B cell (primary cell): Measurements from ENCODE around the gene EXOC6. TPM values are rescaled to one million over a fixed set of nuclear protein-coding genes. Genes with fewer than 3 reads are reported as not detected.

Experiments
- ATAC-seq: fragments of 200-7000 bp; cut with Tn5 transposase; one replicate; pipeline ENCODE4 v1.10.0; 2021; ENCODE audit warnings: low read depth, mild to moderate bottlenecking, moderate number of reproducible peaks, moderate library complexity
- CTCF ChIA-PET: fragments of 350-600 bp; sonication (Branson Sonifier 250); formaldehyde crosslinking; loops from one replicate; lab custom pipeline; 2021; ENCODE audit warnings: antibody characterized with exemption, inconsistent platforms; lab: Charles Lee
- POLR2A ChIA-PET: fragments of 350-600 bp; sonication (Branson Sonifier 250); formaldehyde crosslinking; loops from one replicate; lab custom pipeline; 2021; ENCODE audit warnings: antibody characterized with exemption; lab: Charles Lee
- DNase-seq: peaks from one replicate; pipeline ENCODE4 v3.0.0; 2013
- H2AFZ ChIP-seq: 2 replicates; pipeline ENCODE4 v1.6.1; 2012; ENCODE audit warnings: mild to moderate bottlenecking, low read depth, low read length; ENCODE audit not compliant: insufficient read depth, poor library complexity, severe bottlenecking
- H3K27ac ChIP-seq, 2 donors: 1 replicate in 1 of 2; 2 replicates in 1 of 2; pipeline ENCODE4 v1.5.1; 2012 to 2013; ENCODE audit warnings: low read length in 2 of 2, mild to moderate bottlenecking in 2 of 2, moderate library complexity in 1 of 2
- H3K27me3 ChIP-seq, 4 experiments: fragments of 200-600 bp in 1 of 4; sonication (generic) in 1 of 4; replicated peaks in 1 of 4; 1 replicate in 2 of 4; 2 replicates in 2 of 4; pipeline versions ENCODE4 v1.6.1 to v1.7.0; 2013 to 2016; ENCODE audit warnings: low read length in 3 of 4, mild to moderate bottlenecking in 2 of 4, mixed read lengths in 1 of 4, moderate library complexity in 1 of 4; ENCODE audit not compliant: insufficient read depth in 4 of 4, control insufficient read depth in 3 of 4; ENCODE audit errors: control extremely low read depth in 1 of 4
- H3K36me3 ChIP-seq, 2 experiments: replicated peaks in 1 of 2; 1 replicate in 1 of 2; 2 replicates in 1 of 2; pipeline versions ENCODE4 v1.6.1 to v1.7.1; 2013; ENCODE audit warnings: low read length in 1 of 2; ENCODE audit not compliant: insufficient read depth in 2 of 2, control insufficient read depth in 1 of 2; ENCODE audit errors: control extremely low read depth in 1 of 2, extremely low read depth in 1 of 2
- H3K4me1 ChIP-seq, 2 donors: fragments of 200-600 bp in 1 of 2; sonication (generic) in 1 of 2; 1 replicate in 1 of 2; 2 replicates in 1 of 2; pipeline versions ENCODE4 v1.5.1 to v1.6.1; 2013 to 2017; ENCODE audit warnings: low read length in 2 of 2; ENCODE audit not compliant: control insufficient read depth in 2 of 2, insufficient read depth in 2 of 2
- H3K4me2 ChIP-seq: replicated peaks from 2 replicates; pipeline ENCODE3; 2012; ENCODE audit warnings: mild to moderate bottlenecking, low read depth, low read length; ENCODE audit not compliant: poor library complexity, severe bottlenecking
- H3K4me3 ChIP-seq, 5 experiments: fragments of 200-600 bp in 1 of 5; sonication (generic) in 1 of 5; 1 replicate in 3 of 5; 2 replicates in 2 of 5; pipeline versions ENCODE4 v1.5.1 to v1.7.0; 2011 to 2016; ENCODE audit warnings: low read length in 4 of 5, mild to moderate bottlenecking in 4 of 5, low read depth in 2 of 5, control low read depth in 1 of 5, moderate library complexity in 1 of 5; ENCODE audit not compliant: insufficient read depth in 1 of 5; ENCODE audit errors: control extremely low read depth in 1 of 5, extremely low read depth in 1 of 5
- H3K79me2 ChIP-seq: fragments of 200-600 bp; sonication (generic); one replicate; pipeline ENCODE4 v1.6.0; 2016; ENCODE audit warnings: low read length; ENCODE audit not compliant: control insufficient read depth, insufficient read depth
- H3K9ac ChIP-seq: fragments of 200-600 bp; sonication (generic); 2 replicates; pipeline ENCODE4 v1.6.1; 2017; ENCODE audit warnings: mild to moderate bottlenecking, low read length, moderate library complexity
- H3K9me3 ChIP-seq, 3 donors: one replicate each; pipeline versions ENCODE4 v1.6.1 to v1.7.1; 2013; ENCODE audit warnings: low read length in 2 of 3; ENCODE audit not compliant: control insufficient read depth in 2 of 3, insufficient read depth in 1 of 3; ENCODE audit errors: control extremely low read depth in 1 of 3
- H4K20me1 ChIP-seq: 2 replicates; pipeline ENCODE4 v1.6.0; 2012; ENCODE audit warnings: mild to moderate bottlenecking, low read length; ENCODE audit not compliant: insufficient read depth, control insufficient read depth, poor library complexity, severe bottlenecking
- H3K27ac Mint-ChIP-seq: one replicate; pipeline ENCODE4 v1.8.0; 2021; ENCODE audit warnings: mixed read lengths
- H3K27me3 Mint-ChIP-seq: one replicate; pipeline ENCODE4 v1.8.0; 2021; ENCODE audit warnings: mixed read lengths
- H3K4me1 Mint-ChIP-seq: one replicate; pipeline ENCODE4 v1.8.0; 2021; ENCODE audit warnings: mixed read lengths
- H3K4me3 Mint-ChIP-seq: one replicate; pipeline ENCODE4 v1.8.0; 2021; ENCODE audit warnings: mixed read lengths
- H3K9me3 Mint-ChIP-seq: one replicate; pipeline ENCODE4 v1.8.0; 2022; ENCODE audit warnings: mixed read lengths; ENCODE audit not compliant: insufficient read depth
- EZH2 ChIP-seq: IDR thresholded peaks from 2 replicates; pipeline ENCODE4 v1.6.1; 2012; ENCODE audit warnings: borderline replicate concordance, low read depth, mild to moderate bottlenecking, moderate library complexity, low read length; ENCODE audit not compliant: insufficient read depth, poor library complexity, severe bottlenecking
- WGBS: methylation state at CpG from one replicate; pipeline ENCODE4 v1.1.5; 2013; ENCODE audit warnings: missing lambda C conversion rate; ENCODE audit not compliant: insufficient coverage; 5-methylcytosine and 5-hydroxymethylcytosine counted together
- intact Hi-C: fragments of 100-400 bp; cut with micrococcal nuclease; formaldehyde crosslinking; loops from one replicate; pipeline ENCODE4 v1.10.0; 2022
- polyA plus RNA-seq: library from polyadenylated mRNA; depleted of rRNA; stranded (reverse); fragments of >200 nt; gene quantifications from 2 replicates; pipeline ENCODE4 v1.2.3, GENCODE V29; 2012
- total RNA-seq, 2 donors: library from RNA; stranded (reverse); fragments of 120-200 nt in 1 of 2; gene quantifications; 1 replicate in 1 of 2; 2 replicates in 1 of 2; pipeline versions ENCODE4 v1.2.3 to v1.2.4, GENCODE V29; 2013 to 2022
- TF ChIP-seq, protein P1 (sequence below): fragments of 200-600 bp; IDR thresholded peaks from one replicate; pipeline ENCODE4 v1.8.0; 2022; ENCODE audit warnings: antibody characterized with exemption, mild to moderate bottlenecking

Gene EXOC6
- total and polyA plus RNA-seq, 2 donors (not counting 1 experiment from before 2014, with no cell fraction given), result 7.9 to 22.6 TPM

GRCh38 chr10:93090619-93091018 is 242.3 kb downstream of the EXOC6 start:
- Mint-ChIP-seq H3K4me3 (no peak overlapping the region), H3K27me3 (peaks cover 32% of the 10 kb centered on the region), H3K9me3 (no peaks in the 10 kb centered on the region), H3K27ac (no peak overlapping the region), H3K4me1 (peaks cover under 1% of the 10 kb centered on the region)
- no peak overlapping the region for H3K4me3 ChIP-seq
- H3K36me3 ChIP-seq, result no peaks in the 10 kb centered on the region
- no peaks in the 10 kb centered on the region for H3K79me2 ChIP-seq
- no peak overlapping the region for H3K27ac ChIP-seq
- no peak overlapping the region for H3K9ac ChIP-seq
- H3K4me2 ChIP-seq, result no peak overlapping the region
- H4K20me1 ChIP-seq, result no peaks in the 10 kb centered on the region
- CTCF ChIA-PET, result no interaction called here
- 69% methylated on average over 2 of the region's 2 CpGs for WGBS
- no peaks in the 10 kb centered on the region for H3K4me1 ChIP-seq
- POLR2A ChIA-PET, result no interaction called here
- no peaks in the 10 kb centered on the region for H3K27me3 ChIP-seq
- no peak for ATAC-seq
- no peak for TF ChIP-seq EZH2
- TF ChIP-seq, protein P1, sequence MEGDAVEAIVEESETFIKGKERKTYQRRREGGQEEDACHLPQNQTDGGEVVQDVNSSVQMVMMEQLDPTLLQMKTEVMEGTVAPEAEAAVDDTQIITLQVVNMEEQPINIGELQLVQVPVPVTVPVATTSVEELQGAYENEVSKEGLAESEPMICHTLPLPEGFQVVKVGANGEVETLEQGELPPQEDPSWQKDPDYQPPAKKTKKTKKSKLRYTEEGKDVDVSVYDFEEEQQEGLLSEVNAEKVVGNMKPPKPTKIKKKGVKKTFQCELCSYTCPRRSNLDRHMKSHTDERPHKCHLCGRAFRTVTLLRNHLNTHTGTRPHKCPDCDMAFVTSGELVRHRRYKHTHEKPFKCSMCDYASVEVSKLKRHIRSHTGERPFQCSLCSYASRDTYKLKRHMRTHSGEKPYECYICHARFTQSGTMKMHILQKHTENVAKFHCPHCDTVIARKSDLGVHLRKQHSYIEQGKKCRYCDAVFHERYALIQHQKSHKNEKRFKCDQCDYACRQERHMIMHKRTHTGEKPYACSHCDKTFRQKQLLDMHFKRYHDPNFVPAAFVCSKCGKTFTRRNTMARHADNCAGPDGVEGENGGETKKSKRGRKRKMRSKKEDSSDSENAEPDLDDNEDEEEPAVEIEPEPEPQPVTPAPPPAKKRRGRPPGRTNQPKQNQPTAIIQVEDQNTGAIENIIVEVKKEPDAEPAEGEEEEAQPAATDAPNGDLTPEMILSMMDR, result no peak
- no peak overlapping the region for H2AFZ ChIP-seq
- intact Hi-C loops, result no loop called here
- H3K9me3 ChIP-seq, result no peaks in the 10 kb centered on the region
- DNase-seq, result no peak

GRCh38 chr10:93091960-93092359 is 243.6 kb downstream of the EXOC6 start:
- TF ChIP-seq, protein P1, result no peak
- TF ChIP-seq EZH2, result no peak
- no peak overlapping the region for H3K4me2 ChIP-seq
- intact Hi-C loops, result no loop called here
- H3K9ac ChIP-seq, result no peak overlapping the region
- no peak overlapping the region for H3K27ac Mint-ChIP-seq
- no peaks in the 10 kb centered on the region for H3K4me1 ChIP-seq
- no peaks in the 10 kb centered on the region for H3K9me3 ChIP-seq
- no peaks in the 10 kb centered on the region for H3K4me1 Mint-ChIP-seq
- peaks cover 25% of the 10 kb centered on the region for H3K27me3 Mint-ChIP-seq
- H3K79me2 ChIP-seq, result no peaks in the 10 kb centered on the region
- H3K9me3 Mint-ChIP-seq, result no peaks in the 10 kb centered on the region
- H3K4me3 Mint-ChIP-seq, result no peak overlapping the region
- no peaks in the 10 kb centered on the region for H3K36me3 ChIP-seq
- H2AFZ ChIP-seq, result no peak overlapping the region
- no peaks in the 10 kb centered on the region for H3K27me3 ChIP-seq
- ATAC-seq (no peak), DNase-seq (no peak)
- no peak overlapping the region for H3K27ac ChIP-seq
- POLR2A ChIA-PET, result no interaction called here
- CTCF ChIA-PET, result no interaction called here
- WGBS, result no CpG with 5 or more reads among the region's 3 CpGs
- no peak overlapping the region for H3K4me3 ChIP-seq
- no peaks in the 10 kb centered on the region for H4K20me1 ChIP-seq
